Measurements from ENCODE around the gene ACTR8. TPM values are rescaled to one million over a fixed set of nuclear protein-coding genes. Genes with fewer than 3 reads are reported as not detected.

Gene ACTR8
- total and polyA plus RNA-seq, 2 of the 4 experiments (the other 2 are of a cell fraction), result 20.3 to 31.4 TPM

DNA sequence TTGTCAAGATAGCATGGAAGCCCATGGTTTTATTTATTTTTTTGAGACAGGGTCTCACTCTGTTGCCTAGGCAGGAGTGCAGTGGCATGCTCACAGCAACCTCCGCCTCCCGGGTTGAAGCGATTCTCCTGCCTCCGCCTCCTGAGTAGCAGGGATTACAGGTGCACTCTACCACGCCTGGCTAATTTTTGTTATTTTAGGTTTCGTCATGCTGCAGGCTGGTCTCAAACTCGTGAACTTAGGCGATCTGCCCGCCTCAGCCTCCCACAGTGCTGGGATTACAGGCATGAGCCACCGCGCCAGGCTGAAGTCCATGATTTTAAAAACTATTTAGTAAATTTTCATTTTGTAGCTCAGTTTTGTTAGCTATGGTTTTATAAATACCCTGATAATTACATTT is 2.7 kb upstream of the ACTR8 start:
- Histone ChIP-seq H3K27ac (ENCODE audit: insufficient read depth, low read length) (no peak overlapping the region), H3K4me1 (ENCODE audit: control insufficient read depth, insufficient read depth, low read length) (peaks cover 8% of the 10 kb centered on the region), H3K4me2 (ENCODE audit: low read depth, low read length) (no peak overlapping the region), H2BK5ac (ENCODE audit: low read depth, low read length, poor library complexity, severe bottlenecking) (no peak overlapping the region), H3K36me3 (ENCODE audit: control insufficient read depth, insufficient read depth, low read length) (peaks cover 11% of the 10 kb centered on the region), H3K4ac (ENCODE audit: low read depth, low read length) (no peak overlapping the region), H4K5ac (ENCODE audit: low read depth, low read length) (no peak overlapping the region), H2BK20ac (ENCODE audit: low read depth, low read length) (no peak overlapping the region), H3K79me1 (ENCODE audit: low read depth in 1 of 2, low read length in 2 of 2) (peaks cover 13 to 28% of the 10 kb centered on the region in 2 experiments), H3K9me1 (ENCODE audit: insufficient read depth, low read length) (peaks cover 6% of the 10 kb centered on the region; the same call in 1 of the 2 replicates), H3K56ac (ENCODE audit: extremely low read depth, insufficient read depth, low read length) (no peak overlapping the region), H3K14ac (replicated peaks; ENCODE audit: low read depth, low read length) (no peak overlapping the region), H3K9ac (ENCODE audit: low read depth, low read length) (no peak overlapping the region), H2AK5ac (ENCODE audit: low read depth, low read length) (no peak overlapping the region), H3K18ac (ENCODE audit: low read depth, low read length) (no peak overlapping the region), H3K23ac (ENCODE audit: low read depth, low read length) (no peak overlapping the region), H3K9me3 (ENCODE audit: control insufficient read depth, insufficient read depth, low read length) (no peaks in the 10 kb centered on the region), H4K91ac (ENCODE audit: insufficient read depth, low read depth, low read length) (no peak overlapping the region), H3K4me3 (ENCODE audit: insufficient read depth, low read depth, low read length) (no peak overlapping the region), H4K20me1 (ENCODE audit: insufficient read depth, low read length) (no peaks in the 10 kb centered on the region), H2AK9ac (replicated peaks; ENCODE audit: low read depth, low read length, poor library complexity) (no peak overlapping the region), H2BK15ac (ENCODE audit: low read depth, low read length) (no peak overlapping the region), H3K27me3 (ENCODE audit: control insufficient read depth, insufficient read depth, low read length) (no peaks in the 10 kb centered on the region), H4K8ac (ENCODE audit: low read depth in 2 of 2, low read length in 2 of 2) (no peak overlapping the region), H2BK120ac (ENCODE audit: low read depth, low read length) (no peak overlapping the region), H2AFZ (replicated peaks; ENCODE audit: low read length, poor library complexity) (no peak overlapping the region)
- intact Hi-C loops (cut with micrococcal nuclease) (loop anchor here (5.0 to 10.0 kb wide), 2 partner anchors 540 to 587 kb away; partner anchors contain the start of gene DCP1A), dilution Hi-C loops (cut with HindIII; ENCODE audit: low sequenced_read_pairs, unreplicated experiment) (no loop called here), in situ Hi-C loops (cut with MboI; ENCODE audit: low sequenced_read_pairs) (loop anchor here (25.0 kb wide), 1 partner anchor 597 kb away; no protein-coding TSS in a partner anchor)
- no peak for ATAC-seq (ENCODE audit: low read depth)
- 100% methylated on average over 5 of the region's 11 CpGs; no CpG with 5 or more reads in 1 of the 2 experiments for WGBS, 2 experiments (ENCODE audit: extremely low coverage in 2 of 2, insufficient read length in 1 of 2)
- POLR2A ChIA-PET (ENCODE audit: unreplicated experiment), result no interaction called here
- BruUV-seq (replicated peaks), result no TSS peak
- no peak for DNase-seq
- TF ChIP-seq BHLHE40 (IDR thresholded peaks at IDR 0.05; ENCODE audit: low read depth, low read length) (no peak), MAFK (IDR thresholded peaks at IDR 0.05; ENCODE audit: low read depth, low read length) (no peak), POLR2A (IDR thresholded peaks at IDR 0.05; ENCODE audit: low read depth, low read length) (no peak), MAZ (IDR thresholded peaks at IDR 0.05; ENCODE audit: borderline replicate concordance, low read depth, low read length) (no peak), FOS (IDR thresholded peaks at IDR 0.05; ENCODE audit: low read depth, low read length) (no peak), MXI1 (IDR thresholded peaks at IDR 0.05; ENCODE audit: borderline replicate concordance, low read depth, low read length) (no peak), SMC3 (IDR thresholded peaks at IDR 0.05; ENCODE audit: low read depth, low read length) (no peak), RAD21 (IDR thresholded peaks at IDR 0.05; ENCODE audit: low read length) (no peak), NFE2L2 (IDR thresholded peaks at IDR 0.05; ENCODE audit: low read depth, low read length) (no peak), RFX5 (IDR thresholded peaks at IDR 0.05; ENCODE audit: low read depth, low read length) (no peak), CHD1 (IDR thresholded peaks at IDR 0.05; ENCODE audit: low read depth, low read length) (no peak)
- TF ChIP-seq, protein P1, sequence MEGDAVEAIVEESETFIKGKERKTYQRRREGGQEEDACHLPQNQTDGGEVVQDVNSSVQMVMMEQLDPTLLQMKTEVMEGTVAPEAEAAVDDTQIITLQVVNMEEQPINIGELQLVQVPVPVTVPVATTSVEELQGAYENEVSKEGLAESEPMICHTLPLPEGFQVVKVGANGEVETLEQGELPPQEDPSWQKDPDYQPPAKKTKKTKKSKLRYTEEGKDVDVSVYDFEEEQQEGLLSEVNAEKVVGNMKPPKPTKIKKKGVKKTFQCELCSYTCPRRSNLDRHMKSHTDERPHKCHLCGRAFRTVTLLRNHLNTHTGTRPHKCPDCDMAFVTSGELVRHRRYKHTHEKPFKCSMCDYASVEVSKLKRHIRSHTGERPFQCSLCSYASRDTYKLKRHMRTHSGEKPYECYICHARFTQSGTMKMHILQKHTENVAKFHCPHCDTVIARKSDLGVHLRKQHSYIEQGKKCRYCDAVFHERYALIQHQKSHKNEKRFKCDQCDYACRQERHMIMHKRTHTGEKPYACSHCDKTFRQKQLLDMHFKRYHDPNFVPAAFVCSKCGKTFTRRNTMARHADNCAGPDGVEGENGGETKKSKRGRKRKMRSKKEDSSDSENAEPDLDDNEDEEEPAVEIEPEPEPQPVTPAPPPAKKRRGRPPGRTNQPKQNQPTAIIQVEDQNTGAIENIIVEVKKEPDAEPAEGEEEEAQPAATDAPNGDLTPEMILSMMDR (conservative IDR thresholded peaks at IDR 0.05; ENCODE audit: low read depth, low read length), result no peak
- CTCF ChIA-PET, result no interaction called here
